HG03064 (cell line): ENCODE measurements around the gene TMEM117.

Source experiments
- ATAC-seq: cut with Tn5 transposase; IDR thresholded peaks from one replicate; pipeline ENCODE4 v1.9.1; 2021; ENCODE audit warnings: low read depth; ENCODE audit not compliant: unreplicated experiment

Gene TMEM117

DNA sequence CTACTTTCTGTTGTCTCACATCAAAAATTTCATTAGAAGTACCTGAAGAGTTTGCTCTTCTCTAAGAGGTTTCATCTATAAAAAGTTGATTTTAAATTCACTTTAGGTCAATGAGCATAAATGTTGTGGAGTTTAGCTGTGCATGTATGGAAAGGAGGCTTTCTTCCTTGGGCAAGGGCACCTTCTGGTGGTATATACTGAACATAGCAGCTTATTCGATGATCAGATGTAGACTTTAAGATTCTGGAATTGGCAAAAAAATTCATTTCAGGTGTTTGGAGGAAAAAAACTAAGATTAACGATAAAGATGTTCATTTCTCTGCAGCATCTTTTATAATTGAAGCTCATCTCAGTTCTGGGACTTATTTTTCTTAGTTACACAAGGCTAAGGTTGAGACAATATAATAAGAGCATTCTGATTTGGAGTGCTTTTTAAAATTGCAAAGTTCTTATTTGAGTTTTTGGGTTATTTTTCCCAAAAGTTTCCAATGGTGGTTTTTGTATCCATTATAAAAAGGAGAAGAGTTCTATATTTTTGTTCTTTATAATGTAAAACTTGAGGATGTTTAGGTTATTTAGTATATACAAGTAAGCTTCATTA lies 46.8 kb downstream of the TMEM117 start:
- ATAC-seq: peak; percentile 92

DNA sequence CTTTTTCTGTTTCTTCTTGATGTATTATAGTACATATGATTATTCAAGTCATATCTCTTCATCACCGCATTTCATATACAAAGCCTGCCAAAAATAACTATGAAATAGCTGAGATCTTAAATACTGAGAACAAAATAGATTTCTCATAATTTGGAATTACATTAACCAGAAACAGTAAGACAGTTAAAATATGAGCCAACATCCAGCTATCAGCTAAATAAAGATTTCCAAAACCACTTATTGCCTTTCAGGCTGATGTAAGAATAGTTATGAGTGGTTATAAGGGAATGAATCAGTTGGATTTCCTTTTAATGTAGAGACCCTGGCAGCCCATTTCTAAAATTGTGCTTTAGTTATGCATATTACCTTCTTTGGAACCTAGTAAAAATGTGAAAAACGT lies 47.4 kb downstream of the TMEM117 start:
- no peak for ATAC-seq

DNA sequence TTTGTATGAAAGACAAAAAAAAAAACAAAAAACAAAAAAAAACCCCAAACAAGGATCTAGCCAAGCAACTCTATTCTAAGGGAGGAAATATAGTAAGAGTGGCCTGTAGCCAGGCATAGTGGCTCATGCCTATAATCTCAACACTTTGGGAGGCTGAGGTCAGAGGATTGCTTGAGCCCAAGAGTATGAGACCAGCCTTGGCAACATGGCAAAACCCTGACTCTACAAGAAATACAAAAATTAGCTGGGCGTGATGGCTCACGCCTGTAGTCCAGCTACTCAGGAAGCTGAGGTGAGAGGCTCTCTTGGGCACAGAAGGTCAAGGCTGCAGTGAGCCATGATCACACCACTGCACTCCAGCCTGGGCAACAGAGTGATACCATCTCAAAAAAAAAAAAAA lies 47.9 kb downstream of the TMEM117 start:
- ATAC-seq: no peak

DNA sequence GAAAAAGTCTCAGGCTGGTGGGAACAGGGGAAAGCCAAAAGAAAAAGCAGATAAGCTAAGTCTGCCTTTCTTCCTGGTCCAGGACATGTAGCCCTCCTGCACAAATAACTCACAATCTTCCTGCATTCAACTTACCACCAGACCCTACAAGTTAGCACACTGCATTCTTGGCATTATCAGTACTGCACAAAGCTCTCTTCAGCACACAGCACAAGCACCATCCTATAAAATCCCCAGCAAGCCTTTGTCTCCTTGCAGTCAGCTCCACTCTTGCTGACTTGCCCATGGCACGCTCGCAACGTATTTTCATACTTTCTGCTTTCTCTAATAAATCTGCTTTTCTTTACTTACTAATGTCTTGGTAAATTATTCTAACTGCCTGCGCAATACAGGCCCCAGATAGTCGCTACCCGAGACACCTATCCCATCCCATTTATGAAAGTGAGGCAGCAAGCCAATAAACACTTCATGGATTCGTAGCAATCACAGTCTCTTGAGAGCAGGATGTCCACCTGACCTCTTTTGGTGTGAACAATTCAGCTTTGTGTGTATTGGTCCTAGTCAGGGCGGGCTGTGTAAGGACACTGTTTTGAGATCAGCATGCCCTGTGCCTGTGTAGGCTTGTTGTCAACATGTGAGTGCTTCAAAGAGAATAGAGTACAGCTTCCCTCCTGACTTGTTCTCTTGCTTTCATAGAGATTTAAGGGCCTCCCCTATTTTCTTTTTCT lies 49.0 kb downstream of the TMEM117 start:
- ATAC-seq: no peak

DNA sequence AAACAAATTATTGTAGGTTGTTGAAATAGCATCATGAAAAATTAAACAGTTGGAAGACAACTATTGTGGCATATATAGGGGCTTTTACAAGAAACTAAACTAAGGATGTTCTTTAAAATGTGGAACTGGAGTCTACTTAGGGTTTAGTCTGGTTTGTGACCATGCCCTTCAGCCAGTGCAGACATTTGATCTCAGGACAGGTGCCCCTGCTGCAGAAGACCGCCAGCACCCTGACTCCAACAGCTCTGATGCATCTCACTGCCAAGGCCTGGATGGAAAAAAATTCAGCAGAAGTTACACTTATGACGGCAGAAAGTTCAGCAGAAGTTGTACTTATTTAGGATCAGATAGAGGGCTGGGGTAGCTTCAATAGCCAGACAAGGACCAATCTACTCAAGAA lies 51.5 kb downstream of the TMEM117 start:
- ATAC-seq: no peak

DNA sequence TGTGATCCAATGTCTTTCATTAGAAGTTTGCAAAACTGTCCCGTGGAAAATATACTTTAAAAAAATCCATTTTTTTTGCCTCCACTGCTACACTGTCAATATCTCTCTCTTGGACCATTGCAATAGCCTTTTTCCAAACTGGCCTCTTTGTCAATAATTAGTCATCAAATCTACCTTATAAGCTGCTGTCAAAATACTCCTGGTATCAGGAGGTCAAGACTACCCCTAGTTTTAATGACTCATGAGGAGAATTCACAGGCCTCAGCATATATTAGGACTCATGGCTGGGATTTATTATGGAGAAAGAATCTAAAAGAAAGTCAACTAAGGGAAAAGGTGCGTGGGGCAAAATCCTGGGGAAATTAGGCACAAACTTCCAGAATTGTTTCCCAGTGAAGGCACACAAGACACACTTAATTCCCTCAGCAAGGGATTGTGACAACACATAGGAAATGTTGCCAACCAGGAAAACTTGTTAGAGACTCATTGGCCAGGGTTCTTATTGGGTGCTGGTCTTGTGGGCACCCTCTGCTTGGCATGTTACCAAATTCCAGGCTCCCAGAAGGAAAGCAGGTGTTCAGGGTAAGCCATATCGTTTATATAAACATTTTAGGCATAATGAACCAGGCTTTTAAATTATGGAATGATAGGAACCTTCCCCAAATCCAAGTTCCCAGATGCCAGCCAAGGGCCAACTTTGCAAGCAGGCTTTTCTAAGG lies 56.1 kb downstream of the TMEM117 start:
- ATAC-seq: no peak

DNA sequence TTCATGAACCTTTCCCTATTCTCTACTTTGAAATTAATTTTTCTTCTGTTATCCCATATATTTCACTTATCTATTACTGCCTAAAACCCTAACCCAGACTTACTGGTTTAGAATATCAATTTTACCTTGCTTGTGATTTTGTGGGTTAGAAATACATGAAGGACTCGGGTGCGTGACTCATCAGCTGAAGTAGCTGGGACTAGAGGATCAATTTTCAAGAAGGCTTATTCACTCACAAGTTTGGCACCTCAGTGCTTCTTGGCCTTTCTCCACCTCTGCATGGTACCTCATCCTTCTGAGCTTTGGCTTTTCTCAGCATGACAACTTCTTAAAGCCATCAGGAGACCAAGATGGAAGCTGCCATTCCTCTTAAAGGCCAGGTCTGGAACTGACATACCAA lies 57.8 kb downstream of the TMEM117 start:
- ATAC-seq: no peak

DNA sequence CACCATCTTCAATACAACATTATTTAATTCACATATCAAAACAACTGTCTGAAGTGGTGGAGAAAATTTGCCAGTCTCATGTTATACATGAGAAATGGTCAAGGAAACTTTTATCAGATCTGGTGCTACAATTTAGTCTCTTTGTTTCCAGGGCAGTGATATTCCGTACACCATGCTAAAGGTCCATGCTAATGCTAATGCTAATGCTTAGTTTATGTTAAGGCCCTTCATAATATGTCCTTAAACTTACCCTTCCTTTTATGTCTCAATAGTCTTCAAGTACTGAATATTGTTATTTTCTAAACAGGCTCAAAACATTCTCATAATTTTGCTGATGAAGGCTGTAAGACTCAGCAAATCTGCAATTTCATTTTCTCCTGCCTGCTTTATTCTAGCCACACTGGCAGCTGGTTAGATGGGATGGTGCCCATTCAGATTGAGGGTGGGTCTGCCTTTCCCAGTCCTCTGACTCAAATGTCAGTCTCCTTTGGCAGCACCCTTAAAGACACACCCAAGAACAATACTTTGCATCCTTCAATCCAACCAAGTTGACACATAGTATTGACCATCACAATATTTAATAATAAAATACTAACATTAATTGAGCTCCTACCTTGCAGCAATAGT lies 59.8 kb downstream of the TMEM117 start:
- no peak for ATAC-seq

DNA sequence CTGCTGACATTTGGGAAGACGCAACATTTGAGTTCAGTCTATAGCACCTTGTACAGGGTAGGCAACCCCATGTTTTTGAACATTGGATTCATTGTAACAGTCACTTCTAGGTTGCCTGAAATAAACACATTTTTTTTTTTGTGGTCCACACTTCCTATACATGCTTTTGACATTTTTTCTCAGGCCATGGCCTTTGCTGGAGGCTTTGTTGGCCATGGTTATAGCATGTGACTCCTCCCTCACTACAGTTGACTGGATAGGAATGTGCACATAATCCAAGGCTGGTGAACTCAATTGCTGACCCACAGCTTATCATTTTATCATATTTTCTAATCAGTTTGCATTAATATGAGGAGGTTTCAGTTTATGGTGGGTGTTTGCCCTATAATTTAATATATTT lies 60.6 kb downstream of the TMEM117 start:
- no peak for ATAC-seq

DNA sequence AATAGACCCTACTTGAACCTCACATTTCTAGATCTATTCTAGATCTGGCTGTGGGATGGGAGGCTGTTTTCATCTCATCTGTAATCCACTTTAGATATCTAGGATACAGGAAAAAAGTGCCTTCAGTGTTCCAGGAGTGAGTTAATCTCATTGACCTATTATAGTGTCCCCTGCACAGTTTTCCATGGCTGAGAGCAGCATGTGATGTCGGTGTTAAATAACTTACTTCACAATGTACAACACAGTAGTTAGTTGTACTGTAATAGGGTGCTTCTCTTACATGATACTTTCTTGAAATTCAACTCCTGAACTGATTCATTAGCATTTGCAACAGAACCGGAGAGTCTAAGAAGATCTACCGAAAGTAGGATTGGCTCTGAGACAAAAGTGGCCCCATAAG lies 62.6 kb downstream of the TMEM117 start:
- no peak for ATAC-seq

DNA sequence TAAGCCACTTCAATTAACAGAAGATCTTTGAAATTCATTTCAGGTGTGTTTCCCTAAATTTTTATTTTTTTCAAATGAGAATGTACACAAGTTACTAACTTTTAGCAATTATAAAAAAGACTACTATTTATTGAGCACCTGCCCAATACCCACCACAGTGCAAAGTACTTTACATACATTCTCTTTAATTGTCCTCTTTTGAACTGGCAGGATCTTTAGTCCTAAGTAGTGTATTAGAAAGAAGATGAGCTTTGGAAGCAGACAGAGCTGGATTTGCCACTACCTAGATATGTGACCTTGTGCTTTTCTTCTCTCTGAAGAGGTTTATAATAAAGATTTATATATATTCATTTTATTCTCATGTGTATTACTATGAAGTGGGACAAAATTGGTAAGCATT lies 63.7 kb downstream of the TMEM117 start:
- no peak for ATAC-seq

DNA sequence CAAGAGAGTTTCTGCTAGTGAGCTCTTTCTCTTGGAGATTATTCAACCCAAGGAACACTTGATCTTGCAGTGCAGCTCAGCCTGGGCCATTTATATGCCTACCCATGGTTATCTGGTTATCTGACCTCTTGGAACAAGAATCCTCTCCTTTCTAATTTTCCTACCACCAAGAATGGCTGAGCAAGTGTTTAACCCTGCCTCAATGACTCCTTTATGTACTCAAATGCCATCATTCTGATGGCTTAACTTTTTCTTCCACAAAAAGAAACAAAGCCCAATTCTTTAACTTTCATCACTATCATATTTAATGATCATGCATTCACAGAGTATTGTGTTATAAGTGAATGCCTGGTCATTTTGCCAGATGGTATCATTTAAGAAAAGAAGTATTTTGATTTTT lies 67.8 kb downstream of the TMEM117 start:
- ATAC-seq: no peak

DNA sequence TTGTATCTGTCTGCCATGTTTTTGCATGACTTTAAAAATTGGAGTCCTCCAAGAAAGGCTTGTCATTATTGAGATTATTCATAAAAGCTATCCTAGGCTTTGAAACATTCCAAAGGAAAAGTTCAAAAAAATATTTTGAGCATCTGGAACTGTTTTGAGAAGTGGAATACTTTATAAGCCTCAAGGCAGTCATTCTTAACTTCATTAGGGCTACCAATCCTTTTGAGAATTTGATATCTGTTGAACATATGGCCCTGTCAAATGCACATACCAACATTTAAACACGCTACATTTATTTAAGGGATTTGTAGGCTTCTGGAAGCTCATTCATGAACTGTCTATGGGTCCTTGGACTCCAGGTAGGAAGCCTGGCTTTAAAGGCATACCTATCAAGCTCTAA lies 77.0 kb downstream of the TMEM117 start:
- no peak for ATAC-seq

DNA sequence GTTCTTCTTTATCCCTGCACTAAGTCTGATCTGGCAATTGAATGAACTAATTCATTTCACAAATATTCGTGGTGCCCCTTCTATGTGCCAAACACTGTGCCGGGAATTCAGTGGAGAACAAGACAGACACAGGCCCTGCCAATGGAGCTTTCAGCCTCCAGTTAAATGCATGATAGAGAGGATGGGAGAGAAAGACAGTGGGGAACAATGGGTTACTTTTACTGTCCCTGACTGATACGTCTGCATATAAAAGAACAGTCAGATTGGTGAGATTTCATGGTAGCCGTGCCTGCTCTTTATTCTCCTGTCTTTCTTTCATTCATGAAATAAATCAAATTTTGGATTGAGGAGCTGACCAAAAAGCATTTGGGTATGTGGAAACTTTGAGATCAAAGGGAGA lies 78.5 kb downstream of the TMEM117 start:
- ATAC-seq: no peak

DNA sequence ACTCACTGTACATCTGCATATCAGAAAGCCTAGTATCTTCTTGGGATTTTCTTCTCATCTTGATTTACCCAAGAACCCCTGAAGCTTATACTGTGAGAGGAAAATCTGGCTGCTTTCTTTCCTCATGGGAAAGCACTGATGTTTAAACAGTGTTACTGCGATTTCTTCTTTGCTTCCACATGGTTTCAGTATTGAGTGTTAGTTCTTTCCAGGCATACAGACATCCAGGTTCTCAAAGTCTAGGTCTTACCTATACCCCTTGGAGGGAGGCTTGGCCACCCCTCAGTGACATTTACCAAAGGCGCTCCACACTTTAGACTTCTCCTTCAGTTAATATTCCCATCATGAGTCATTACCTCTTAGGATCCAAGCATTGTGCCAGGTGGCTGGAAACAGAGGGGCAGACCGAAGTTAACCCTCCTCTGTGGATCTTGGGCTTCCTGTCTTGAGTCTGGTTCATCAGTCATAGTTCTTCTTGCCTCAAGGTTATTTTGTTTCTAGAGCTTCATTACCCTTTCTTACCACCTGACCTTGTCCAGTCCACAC lies 79.1 kb downstream of the TMEM117 start:
- ATAC-seq: no peak

DNA sequence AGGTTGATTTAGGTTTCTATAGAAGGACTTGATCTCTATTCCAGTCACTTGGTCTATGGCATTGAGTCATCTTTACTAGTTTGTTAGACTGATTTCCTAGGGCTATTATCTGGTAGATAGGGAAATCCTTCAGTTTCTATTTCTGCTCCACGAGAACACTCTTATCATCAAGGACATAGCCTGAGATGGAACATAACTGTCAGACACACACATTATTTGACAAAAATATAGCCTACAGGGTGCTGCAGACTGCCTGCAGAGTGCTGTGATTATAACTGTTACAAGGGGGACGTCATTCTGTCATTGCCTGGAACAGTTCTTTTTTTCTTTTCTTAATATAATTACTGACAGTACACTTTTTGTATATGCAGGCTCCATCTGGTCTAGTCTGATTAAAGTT lies 82.0 kb downstream of the TMEM117 start:
- no peak for ATAC-seq

DNA sequence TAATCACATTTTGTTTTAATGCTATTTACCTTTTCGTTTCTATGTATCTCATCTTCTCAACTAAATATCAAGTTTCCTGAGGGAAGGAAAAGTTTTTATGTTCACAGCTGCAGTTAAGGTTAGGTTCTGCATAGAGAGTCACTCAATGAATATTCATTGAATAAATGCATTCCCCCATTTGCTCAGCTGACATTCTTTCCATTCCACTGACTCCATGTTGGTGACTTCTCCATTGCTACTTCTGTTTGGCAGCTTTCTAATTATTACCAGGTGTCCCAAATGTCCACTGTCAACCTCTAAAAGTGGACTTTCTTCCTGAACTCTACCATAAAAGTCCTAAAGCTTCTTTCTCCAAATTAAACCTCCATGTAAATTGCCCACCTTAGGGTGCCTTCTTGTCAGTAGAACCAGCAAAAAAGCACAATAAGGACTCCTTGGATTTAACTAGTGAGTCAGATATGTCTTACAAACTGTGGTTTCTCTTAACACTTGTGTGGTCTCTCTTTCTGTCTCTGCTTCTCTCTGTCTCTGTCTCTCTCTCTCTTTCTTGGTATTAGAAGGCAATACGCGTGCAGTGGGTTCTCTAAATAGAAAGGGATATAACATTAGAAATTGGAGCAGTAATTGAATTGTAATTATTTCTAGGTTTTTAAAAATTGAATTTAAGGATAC lies 85.9 kb downstream of the TMEM117 start:
- ATAC-seq: no peak

DNA sequence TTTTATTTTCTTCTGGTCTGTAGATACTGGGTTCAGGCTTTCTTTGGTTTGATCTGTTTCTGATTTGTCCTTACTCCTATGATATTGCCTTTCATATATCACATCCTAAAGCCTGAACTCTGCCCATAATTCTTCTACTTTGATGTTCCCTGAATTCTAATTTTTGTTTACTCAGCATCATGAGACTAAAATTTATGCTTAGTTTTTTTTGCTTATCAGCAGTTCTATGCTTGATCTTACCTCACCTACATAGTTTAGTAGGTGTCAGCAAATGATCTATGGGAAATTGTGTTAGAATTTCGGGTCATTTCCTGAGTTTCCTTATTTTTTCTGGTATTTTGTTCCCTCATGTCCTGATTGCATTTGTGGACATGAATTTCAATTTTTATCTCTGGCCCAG lies 94.2 kb downstream of the TMEM117 start:
- no peak for ATAC-seq

DNA sequence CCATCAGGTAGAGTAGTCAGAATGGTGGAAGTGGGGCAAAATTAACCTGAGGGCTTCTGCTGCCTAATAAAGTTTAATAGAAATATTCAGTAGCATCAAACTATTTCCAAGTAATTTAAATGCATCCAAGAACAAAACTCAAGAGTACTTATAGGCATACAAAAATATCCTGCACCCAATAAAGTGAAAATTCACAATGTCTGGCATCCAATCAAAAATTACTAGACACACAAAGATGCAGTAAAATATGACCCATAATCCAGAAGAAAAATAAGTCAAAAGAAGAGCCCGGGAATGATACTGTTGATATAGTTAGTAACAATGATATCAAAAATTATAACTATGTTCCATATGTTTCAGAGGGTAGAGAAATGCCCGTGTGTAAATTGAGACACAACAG lies 95.3 kb downstream of the TMEM117 start:
- no peak for ATAC-seq

DNA sequence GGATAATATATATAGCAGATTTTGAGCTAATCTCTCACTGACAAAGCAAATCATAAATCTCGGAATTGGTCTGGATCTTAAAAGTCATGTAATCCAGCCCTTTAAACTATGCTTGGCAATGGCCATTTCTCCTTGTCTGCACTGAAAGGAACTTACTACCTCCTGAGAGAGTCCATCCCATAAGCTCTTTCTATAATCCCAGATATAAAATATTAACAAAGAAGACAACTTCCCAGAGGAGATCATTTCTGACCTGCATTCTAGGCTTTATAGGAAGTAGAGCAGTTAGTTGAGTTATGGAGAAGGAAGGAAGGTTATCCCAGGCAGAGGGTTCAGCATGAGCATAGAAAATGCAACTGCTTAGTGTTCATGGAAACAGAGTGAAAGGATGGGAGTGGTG lies 99.7 kb downstream of the TMEM117 start:
- ATAC-seq: no peak

DNA sequence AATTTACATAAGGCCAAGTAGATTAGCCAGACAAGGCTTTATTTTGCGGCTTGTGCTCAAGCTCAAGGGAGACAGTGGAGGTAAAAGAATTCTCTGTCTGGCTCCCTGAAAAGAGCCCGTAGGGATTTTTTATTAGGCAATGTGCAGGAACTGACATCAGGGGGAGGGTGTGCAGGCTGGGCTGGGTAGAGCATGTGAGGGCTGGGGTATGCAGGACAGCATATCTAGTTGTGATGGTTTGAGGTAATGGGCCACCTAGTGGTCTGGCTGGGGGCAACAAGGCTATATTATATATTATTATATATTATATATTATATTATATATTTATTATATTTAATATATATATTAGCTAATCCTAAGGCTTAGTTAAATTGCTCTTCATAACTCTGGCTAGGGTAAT lies 102.1 kb downstream of the TMEM117 start:
- no peak for ATAC-seq
